ENCODE data around the gene ACER3.

ACER3 gene

GRCh38 chr11:77062924-77063323, 202.2 kb downstream of the ACER3 start:
- TF ChIP-seq, protein P1, sequence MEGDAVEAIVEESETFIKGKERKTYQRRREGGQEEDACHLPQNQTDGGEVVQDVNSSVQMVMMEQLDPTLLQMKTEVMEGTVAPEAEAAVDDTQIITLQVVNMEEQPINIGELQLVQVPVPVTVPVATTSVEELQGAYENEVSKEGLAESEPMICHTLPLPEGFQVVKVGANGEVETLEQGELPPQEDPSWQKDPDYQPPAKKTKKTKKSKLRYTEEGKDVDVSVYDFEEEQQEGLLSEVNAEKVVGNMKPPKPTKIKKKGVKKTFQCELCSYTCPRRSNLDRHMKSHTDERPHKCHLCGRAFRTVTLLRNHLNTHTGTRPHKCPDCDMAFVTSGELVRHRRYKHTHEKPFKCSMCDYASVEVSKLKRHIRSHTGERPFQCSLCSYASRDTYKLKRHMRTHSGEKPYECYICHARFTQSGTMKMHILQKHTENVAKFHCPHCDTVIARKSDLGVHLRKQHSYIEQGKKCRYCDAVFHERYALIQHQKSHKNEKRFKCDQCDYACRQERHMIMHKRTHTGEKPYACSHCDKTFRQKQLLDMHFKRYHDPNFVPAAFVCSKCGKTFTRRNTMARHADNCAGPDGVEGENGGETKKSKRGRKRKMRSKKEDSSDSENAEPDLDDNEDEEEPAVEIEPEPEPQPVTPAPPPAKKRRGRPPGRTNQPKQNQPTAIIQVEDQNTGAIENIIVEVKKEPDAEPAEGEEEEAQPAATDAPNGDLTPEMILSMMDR (IDR thresholded peaks at IDR 0.05; ENCODE audit: low read depth, low read length): no peak
- H3K4me3 ChIP-seq (ENCODE audit: low read depth, low read length): no peak overlapping the region

DNA sequence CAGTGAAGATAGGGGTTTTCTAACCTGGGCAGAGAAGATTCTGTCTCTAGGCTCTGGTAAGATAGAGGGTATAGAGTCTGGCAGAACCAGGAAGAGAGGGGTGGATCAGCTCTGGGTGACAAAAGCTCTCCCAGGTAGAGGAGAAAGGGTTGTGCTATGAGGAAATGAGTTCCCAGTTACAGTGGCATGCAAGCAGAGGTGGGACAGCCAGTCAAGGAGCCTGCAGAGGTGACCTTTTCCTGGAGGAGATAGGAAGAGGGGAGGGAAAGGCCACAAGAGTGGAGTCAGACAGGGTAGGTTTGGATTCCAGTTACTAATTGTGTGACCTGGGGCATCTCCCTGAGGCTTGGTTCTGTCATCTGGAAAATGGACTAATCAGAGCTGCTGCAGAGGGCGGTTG, 202.7 kb downstream of the ACER3 start:
- no peak overlapping the region for H3K4me3 ChIP-seq (ENCODE audit: low read depth, low read length)
- TF ChIP-seq, protein P1 (IDR thresholded peaks at IDR 0.05; ENCODE audit: low read depth, low read length): no peak

DNA sequence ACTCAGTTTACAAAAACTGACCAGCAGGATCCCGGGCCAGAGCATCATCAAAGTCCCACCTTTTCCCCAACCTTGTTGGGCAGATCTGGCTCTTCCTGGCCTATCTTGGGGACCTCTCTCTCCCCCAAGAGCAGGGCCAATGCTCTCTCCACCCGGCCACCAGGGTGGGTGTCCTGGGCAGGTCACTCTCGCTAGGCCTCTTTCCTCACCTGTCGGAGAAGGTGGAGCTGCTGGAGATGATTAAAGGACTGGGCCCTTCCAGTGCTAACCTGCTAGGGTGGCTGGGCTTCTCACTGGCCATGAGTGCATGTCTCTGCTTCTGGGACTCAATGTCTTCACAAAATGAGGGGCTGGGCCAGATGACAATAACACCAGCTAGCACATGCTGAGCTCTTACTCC, 203.1 kb downstream of the ACER3 start:
- TF ChIP-seq, protein P1 (IDR thresholded peaks at IDR 0.05; ENCODE audit: low read depth, low read length): no peak
- H3K4me3 ChIP-seq (ENCODE audit: low read depth, low read length): no peak overlapping the region

GRCh38 chr11:77064648-77065217, 204.0 kb downstream of the ACER3 start:
- no peak overlapping the region for H3K4me3 ChIP-seq (ENCODE audit: low read depth, low read length)
- TF ChIP-seq, protein P1 (IDR thresholded peaks at IDR 0.05; ENCODE audit: low read depth, low read length): no peak

DNA sequence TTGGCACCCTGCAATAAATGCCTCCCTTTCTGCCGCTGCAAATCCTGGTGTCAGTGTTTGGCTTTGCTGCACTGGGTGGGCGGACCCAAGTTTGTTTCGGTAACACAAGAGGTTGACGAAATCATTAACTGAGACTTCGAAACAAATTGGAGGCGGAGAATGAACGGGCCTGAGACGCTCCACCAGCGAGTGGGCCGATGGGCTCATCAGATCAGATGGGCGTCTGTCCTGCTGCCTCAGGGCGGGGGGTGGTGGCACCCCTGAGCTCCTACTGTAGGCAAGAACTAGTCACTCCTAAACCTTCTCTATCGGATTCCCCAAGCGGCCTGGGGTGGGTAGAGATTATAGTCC, 205.1 kb downstream of the ACER3 start:
- TF ChIP-seq, protein P1 (IDR thresholded peaks at IDR 0.05; ENCODE audit: low read depth, low read length): no peak
- peak overlapping the region; percentile 66 for H3K4me3 ChIP-seq (ENCODE audit: low read depth, low read length)

- H3K4me3 ChIP-seq (ENCODE audit: low read depth, low read length): peak within 1 kb of the TSS; percentile 75
- TF ChIP-seq, protein P1 (IDR thresholded peaks at IDR 0.05; ENCODE audit: low read depth, low read length): no peak
Measured at GRCh38 chr11:77066229-77067042, 205.7 kb downstream of the ACER3 start, which contains the start of gene CAPN5. Gene CAPN5, plus strand, starts transcription at chr11:77066971. Its CDS starts 17,916 bp downstream, at chr11:77084887.

- TF ChIP-seq, protein P1 (IDR thresholded peaks at IDR 0.05; ENCODE audit: low read depth, low read length): no peak
- H3K4me3 ChIP-seq (ENCODE audit: low read depth, low read length): peak overlapping the region; percentile 75
Measured at GRCh38 chr11:77067861-77068443, 207.2 kb downstream of the ACER3 start.
